ENCODE data around the gene CDHR4. TPM values are rescaled to one million over a fixed set of nuclear protein-coding genes. Genes with fewer than 3 reads are reported as not detected.
"Not testable (repeated sequence)": the region's sequence is repeated elsewhere in the genome, so short reads cannot be mapped to it uniquely, and the experiment has no call there.

Gene CDHR4
- total RNA-seq, 1 donor from 2014 or later: not detected

DNA sequence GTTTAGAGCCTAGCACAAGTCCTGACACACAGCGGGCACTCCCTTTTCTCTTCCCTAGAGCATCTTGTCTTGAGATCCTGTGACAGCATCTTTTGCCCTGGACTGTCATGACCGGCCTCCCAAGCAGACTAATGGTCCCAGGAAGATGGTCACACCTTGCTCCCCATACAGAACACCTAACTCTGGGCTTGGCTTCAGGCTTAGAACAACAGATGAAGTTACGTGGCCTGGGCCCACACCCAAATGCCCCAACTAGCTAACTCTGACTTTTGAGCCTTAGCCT is 12.6 kb downstream of the CDHR4 start:
- intact Hi-C loops (cut with DNase I): no loop called here
- ATAC-seq: no peak
- DNase-seq (ENCODE audit: missing footprints): no peak

- DNase-seq (ENCODE audit: missing footprints) (peak; percentile 100), ATAC-seq (peak; percentile 100)
- intact Hi-C loops (cut with DNase I): no loop called here
These were observed 13.1 kb downstream of the CDHR4 start, which contains the start of gene IP6K1 for GRCh38 chr3:49786357-49787181. Gene IP6K1, minus strand, starts transcription at chr3:49786542. Its CDS starts 38,502 bp downstream, at chr3:49748040.

DNA sequence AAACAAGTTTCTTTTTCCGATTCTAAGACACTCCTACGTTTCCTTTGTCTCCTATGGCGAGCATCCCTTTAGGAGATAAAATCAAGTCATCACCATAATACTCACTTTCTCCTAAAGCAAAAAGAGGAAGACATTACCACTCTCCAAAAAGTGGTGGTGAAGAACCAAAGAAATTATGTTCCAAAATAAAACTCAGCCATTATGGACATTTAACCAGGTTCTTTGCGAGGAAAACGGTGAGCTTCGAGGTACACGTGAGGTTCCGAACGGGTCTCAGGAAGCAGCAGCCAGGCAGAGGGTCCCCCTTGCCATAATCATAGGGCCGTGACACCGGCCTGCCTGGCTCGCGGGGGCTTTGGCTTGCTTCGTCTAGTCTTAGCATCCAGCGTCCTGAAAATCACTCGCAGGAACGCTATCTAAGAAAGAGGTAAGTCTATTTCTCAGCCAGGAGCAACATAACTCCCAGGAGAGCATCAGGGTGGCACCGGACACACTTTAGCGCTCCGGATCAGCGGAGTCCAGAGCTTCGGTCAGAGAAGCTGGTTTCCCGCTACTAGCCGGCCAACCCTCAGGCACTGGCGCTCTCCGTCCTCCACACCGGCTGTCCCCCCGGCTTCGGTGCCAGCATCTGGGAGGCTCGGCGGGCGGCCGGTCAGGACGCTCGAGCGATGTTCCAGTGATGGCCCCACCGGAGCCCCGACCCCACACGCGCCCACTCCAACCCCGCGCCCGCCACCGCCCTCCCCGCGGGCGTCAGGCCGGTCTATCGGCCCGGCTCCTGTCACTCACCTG is 13.9 kb downstream of the CDHR4 start:
- intact Hi-C loops (cut with DNase I): no loop called here
- ATAC-seq (peak; percentile 45), DNase-seq (ENCODE audit: missing footprints) (peak; percentile 76)

DNA sequence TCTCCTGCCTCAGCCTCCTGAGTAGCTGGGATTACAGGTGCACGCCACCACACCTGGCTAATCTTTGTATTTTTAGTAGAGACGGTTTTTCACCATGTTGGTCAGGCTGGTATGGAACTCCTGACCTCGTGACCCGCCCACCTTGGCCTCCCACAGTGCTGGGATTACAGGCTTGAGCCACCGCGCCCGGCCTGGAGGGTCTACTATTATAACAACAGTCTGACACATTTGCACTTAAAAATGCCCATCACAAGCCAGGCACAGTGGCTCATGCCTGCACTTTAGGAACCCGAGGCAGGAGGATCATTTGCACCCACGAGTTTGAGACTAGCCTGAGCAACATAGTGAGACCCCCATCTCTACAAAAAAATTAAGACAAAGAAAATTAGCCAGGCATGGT is 17.4 kb downstream of the CDHR4 start:
- intact Hi-C loops (cut with DNase I); DNase-seq (ENCODE audit: missing footprints); ATAC-seq: not testable (repeated sequence)

GRCh38 chr3:49781415-49782199 is 18.1 kb downstream of the CDHR4 start:
- intact Hi-C loops (cut with DNase I): no loop called here
- DNase-seq (ENCODE audit: missing footprints) (no peak), ATAC-seq (no peak)

DNA sequence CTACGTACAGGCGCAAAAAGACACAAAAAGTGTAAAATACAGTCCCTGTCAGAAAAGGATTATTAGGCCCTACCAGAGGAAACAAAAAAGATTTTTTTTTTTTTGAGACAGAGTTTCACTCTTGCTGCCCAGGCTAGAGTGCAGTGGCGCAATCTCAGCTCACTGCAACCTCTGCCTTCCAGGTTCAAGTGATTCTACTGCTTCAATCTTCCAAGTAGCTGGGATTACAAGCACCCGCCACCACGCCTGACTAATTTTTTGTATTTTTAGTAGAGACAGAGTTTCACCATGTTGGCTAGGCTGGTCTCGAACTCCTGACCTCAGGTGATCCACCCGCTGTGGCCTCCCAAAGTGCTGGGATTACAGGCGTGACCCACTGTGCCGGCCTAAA is 18.7 kb downstream of the CDHR4 start:
- intact Hi-C loops (cut with DNase I); DNase-seq (ENCODE audit: missing footprints); ATAC-seq: not testable (repeated sequence)

- no peak for ATAC-seq
- intact Hi-C loops (cut with DNase I): no loop called here
- DNase-seq (ENCODE audit: missing footprints): no peak
These were observed 19.3 kb downstream of the CDHR4 start for GRCh38 chr3:49780080-49780974.

DNA sequence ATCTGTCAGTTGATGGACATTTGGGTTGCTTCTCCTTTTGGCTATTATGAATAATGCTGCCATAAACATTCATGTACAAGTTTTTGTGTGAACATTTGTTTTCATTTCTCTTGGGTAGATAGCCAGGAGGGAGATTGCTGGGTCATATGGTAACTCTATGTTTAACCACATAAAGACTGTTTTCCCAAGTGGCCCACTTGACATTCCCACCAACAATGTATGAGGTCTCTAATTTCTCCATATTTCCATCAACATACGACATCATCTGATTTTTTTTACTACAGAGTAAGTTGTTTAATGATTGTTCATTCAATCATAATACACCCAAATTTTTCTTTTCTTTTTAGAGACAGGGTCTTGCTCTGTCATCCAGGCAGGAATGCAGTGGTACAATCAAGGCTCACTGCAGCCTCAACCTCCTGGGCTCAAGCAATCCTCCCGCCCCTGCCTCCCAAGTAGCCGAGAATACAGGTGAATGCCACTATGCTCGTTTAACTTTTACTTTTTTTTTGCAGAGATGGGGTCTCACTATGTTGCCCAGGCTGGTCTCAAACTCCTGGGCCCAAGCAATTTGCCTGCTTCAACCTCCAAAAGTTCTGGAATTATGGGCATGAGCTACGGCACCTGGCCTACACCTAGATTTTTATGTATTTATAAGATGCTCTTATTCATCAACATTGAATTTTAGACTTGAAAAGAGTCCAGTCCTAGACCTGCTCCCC is 20.2 kb downstream of the CDHR4 start:
- intact Hi-C loops (cut with DNase I): no loop called here
- no peak for DNase-seq (ENCODE audit: missing footprints)

DNA sequence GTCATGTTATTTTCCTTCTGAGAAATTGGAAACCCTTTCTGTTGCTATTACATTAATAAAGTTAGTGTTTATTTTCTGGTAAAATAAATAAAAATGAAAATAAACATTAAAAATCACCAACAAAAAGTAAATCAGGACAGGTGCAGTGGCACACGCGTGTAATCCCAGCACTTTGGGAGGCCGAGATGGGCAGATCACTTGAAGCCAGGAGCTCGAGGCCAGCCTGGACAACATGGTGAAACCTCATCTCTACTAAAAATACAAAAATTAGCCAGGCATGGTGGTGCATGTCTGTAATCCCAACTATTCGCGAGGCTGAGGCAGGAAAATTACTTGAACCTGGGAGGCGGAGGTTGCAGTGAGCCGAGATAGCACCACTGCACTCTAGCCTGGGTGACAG is 23.6 kb downstream of the CDHR4 start:
- intact Hi-C loops (cut with DNase I); ATAC-seq; DNase-seq (ENCODE audit: missing footprints): not testable (repeated sequence)

More for the DNA sequence above, 20.2 kb downstream of the CDHR4 start:
- ATAC-seq: no peak

DNA sequence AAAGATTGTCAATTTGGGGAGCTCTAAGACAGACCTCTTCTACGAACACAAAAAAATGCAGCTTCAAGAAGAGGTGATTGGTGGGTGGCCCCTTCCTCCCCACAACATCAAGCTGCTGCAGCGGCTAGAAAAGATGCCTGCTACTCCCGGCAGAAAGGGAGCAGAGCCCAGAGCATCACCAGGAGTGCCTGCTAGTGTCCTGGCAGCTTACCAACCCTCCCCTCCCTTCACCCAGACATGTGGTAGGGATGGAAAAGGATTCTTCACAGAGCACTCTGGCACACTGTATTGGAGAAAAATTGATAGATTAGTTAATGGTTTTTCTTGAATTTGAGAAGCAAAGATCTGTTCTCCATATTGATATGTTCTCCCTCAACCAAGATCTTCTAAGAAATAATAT is 24.1 kb downstream of the CDHR4 start:
- no peak for ATAC-seq
- DNase-seq (ENCODE audit: missing footprints): no peak
- intact Hi-C loops (cut with DNase I): no loop called here

DNA sequence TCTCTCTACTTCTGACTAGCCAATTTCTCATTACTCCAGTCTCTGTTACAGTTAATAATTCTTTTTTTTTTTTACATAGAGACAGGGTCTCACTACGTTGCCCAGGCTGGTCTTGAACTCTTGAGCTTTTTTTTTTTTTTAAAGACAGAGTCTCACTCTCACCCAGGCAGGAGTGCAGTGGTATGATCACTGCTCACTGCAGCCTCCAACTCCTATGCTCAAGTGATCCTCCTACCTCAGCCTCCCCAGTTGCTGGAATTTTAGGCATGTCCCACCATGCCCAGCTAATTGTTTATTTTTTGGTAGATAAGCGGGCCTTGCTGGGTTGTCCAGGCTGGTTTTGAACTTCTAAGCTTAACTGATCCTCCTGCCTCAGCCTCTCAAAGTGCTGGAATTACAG is 27.0 kb downstream of the CDHR4 start:
- intact Hi-C loops (cut with DNase I): no loop called here
- ATAC-seq (no peak), DNase-seq (ENCODE audit: missing footprints) (no peak)

DNA sequence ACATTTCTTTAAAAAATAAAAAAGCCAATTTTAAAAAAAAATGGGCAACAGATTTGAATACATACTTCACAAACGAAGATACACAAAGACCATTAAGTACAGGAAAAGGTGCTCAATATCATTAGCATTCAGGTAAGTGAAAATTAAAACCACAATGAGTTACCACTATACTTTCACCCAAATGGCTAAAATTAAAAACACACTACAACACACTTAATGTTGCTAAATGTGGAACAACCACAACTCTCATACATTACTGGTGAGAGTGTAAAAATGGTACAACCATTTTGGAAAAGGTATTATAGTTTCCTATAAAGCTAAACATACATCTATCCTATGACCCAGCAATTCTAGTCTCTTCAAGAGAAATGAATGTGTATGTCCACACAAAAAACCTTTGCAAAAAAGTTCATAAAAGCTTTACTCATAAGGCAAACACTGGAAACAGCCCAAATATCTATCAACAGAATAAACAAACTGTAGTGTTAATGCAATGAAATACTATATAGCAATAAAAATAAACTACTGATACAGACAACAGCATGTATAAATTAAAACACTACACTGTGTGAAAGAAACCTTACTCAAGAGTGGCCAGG is 28.2 kb downstream of the CDHR4 start:
- no peak for DNase-seq (ENCODE audit: missing footprints)
- intact Hi-C loops (cut with DNase I): no loop called here
- ATAC-seq: no peak

DNA sequence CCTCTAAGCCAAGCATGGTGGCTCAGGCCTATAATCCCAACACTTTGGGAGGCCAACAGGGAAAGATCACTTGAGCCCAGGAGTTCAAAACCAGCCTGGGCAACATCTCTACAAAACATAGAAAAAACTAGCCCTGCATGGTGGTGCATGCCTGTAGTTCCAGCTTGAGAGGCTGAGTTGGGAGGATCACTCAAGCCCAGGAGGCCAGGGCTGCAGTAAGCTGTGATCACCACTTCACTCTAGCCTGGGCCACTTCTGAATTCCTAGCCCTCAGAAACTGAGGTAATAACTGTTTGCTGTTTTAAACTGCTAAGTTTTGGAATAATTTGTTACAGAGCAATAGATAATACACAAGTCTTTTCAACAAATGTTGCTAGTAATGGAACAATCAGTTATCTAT is 29.7 kb downstream of the CDHR4 start:
- intact Hi-C loops (cut with DNase I): no loop called here
- no peak for DNase-seq (ENCODE audit: missing footprints)
- no peak for ATAC-seq

DNA sequence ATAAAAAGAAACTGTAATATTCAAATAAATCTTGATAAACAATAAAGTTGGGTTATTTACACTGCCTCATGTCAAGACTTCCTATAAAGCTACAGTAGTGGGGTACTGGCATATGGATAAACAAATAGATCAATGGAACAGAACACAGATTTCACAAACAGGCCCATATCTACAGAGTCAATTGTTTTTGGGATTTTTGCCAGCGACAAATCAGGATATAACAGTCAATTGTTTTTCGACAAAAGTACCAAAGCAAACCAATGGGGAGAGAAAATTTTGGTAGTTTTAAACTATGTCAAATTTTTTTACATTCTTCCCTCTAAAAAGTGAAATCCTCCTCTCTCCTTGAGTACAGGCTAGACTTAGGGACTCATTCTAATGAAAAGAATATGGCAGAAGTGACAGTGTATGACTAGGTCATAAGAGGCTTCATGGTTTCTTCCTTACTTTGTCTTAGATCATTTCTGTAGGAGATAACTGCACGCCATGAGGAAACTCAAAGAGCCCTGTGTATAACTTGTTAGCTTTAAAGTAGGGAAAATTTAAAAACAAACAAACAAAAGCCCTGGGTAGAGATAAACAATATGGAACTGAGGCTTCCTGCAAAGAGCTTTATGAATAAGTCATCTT is 30.3 kb downstream of the CDHR4 start:
- no peak for DNase-seq (ENCODE audit: missing footprints)
- intact Hi-C loops (cut with DNase I): no loop called here
- ATAC-seq: no peak

DNA sequence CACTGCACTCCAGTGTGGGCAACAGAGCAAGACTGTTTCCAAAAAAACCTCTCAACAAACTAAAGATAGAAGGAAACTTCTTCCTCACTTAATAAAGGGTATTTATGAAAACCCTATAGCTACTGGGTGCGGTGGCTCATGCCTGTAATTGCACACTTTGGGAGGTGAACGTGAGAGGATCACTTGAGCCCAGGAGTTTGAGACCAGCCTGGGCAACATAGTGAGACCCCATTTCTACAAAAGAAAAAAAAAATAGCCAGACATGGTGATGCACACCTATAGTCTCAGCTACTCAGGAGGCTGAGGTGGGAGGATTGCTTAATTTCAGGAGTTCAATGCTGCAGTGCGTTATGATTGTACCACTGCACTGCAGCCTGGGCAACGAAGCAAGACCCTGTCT is 35.7 kb downstream of the CDHR4 start:
- ATAC-seq (no peak), DNase-seq (ENCODE audit: missing footprints) (no peak)
- intact Hi-C loops (cut with DNase I): no loop called here

DNA sequence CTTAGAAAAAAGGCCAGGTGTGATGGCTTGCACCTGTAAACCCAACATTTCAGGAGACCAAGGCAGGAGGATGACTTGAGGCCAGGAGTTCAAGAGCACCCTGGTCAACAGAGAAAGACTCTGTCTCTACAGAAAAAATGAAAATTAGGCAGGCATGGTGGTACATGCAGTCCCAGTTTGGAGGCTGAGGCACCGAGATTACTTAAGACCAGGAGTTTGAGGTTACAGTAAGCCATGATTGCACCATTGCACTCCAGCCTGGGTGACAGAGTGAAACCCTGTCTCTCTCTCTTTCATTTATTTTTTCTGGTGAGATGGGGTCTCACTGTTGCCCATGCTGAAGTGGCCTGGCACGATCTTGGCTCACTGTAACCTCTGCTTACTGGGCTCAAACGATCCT is 38.0 kb downstream of the CDHR4 start:
- DNase-seq (ENCODE audit: missing footprints) (no peak), ATAC-seq (no peak)
- intact Hi-C loops (cut with DNase I): no loop called here

DNA sequence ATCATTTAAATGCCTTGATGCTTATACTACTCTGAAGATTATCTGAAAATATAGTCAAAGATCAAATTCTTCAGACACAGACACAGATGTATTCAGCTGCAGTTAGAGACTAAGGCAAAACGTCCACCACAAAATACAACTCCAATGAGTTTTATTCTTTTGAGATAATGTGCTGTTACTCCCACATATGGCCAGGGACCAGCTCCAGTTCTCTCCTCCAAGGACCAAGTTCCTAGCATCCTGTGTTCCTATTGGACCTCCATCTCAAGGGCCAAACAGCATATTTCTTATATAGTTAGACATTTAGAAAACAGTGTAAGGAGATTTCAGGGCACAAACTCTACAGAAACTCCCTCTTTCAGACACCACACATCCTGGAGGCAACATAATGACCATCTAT is 40.4 kb downstream of the CDHR4 start:
- intact Hi-C loops (cut with DNase I): no loop called here
- no peak for DNase-seq (ENCODE audit: missing footprints)
- ATAC-seq: no peak
